K562 (cell line): ENCODE results near the gene TMC4. TPM values are rescaled to one million over a fixed set of nuclear protein-coding genes. Genes with fewer than 3 reads are reported as not detected.

ENCODE experiments used
- ATAC-seq: fragments of 200-7000 bp; cut with Tn5 transposase; 3 replicates; pipeline ENCODE4 v1.9.1; 2020; ENCODE audit warnings: moderate library complexity
- BruUV-seq: library from RNA; stranded (reverse); fragments of 400-500 nt; replicated peaks from 2 replicates; lab custom pipeline; 2021; lab: Mats Ljungman, UMichigan
- CTCF ChIA-PET: fragments of 300-600 bp; formaldehyde crosslinking; extraction: SDS; loops from one replicate; lab custom pipeline; 2021; ENCODE audit warnings: low intra/inter-chr PET ratio; lab: Yijun Ruan, JAX
- POLR2A ChIA-PET: fragments of 300-600, 350-650 bp; sonication (Branson Sonifier 250); formaldehyde crosslinking; extraction: SDS; loops from one replicate; lab custom pipeline; 2021; ENCODE audit warnings: antibody characterized with exemption, inconsistent platforms; lab: Yijun Ruan, JAX
- DNase-seq, 4 experiments: peaks; one replicate each; pipeline versions ENCODE4 v3.0.0 to v3.0.0-alpha.2; 2011 to 2018; ENCODE audit warnings: low spot score in 3 of 4, mixed read lengths in 3 of 4; ENCODE audit errors: extremely low read depth in 1 of 4
- FAIRE-seq: peaks from 2 replicates; lab custom pipeline; 2011; peaks lifted over from hg19 to GRCh38; lab: Jason Lieb, UNC
- H2AFZ ChIP-seq: 2 replicates; pipeline ENCODE4 v1.6.0; 2011; ENCODE audit warnings: low read depth, low read length, control low read depth, inconsistent platforms
- H3K27ac ChIP-seq: fragments of 200-600 bp; 3 replicates; pipeline ENCODE4 v1.8.0; 2011; ENCODE audit warnings: low read depth, mild to moderate bottlenecking, control low read depth, inconsistent platforms, low read length, moderate library complexity, mixed read lengths; ENCODE audit errors: extremely low read depth
- H3K27me3 ChIP-seq, 2 experiments: fragments of 300-600 bp in 1 of 2; 2 replicates in 1 of 2; 3 replicates in 1 of 2; pipeline versions ENCODE4 v1.6.0 to v1.8.0; 2011; ENCODE audit warnings: inconsistent platforms in 2 of 2, low read length in 2 of 2, mild to moderate bottlenecking in 1 of 2, mixed read lengths in 1 of 2, moderate library complexity in 1 of 2; ENCODE audit not compliant: control insufficient read depth in 2 of 2, insufficient read depth in 2 of 2
- H3K36me3 ChIP-seq: fragments of 300-600 bp; 3 replicates; pipeline ENCODE4 v1.8.0; 2011; ENCODE audit warnings: mild to moderate bottlenecking, low read length, inconsistent platforms; ENCODE audit not compliant: control insufficient read depth, insufficient read depth
- H3K4me1 ChIP-seq, 2 experiments: fragments of 200-600 bp in 1 of 2; replicated peaks in 1 of 2; 2 replicates in 1 of 2; 3 replicates in 1 of 2; pipeline versions ENCODE4 v1.5.1 to v1.8.0; 2011; ENCODE audit warnings: inconsistent platforms in 2 of 2, low read length in 2 of 2, mild to moderate bottlenecking in 1 of 2, mixed read lengths in 1 of 2, moderate library complexity in 1 of 2; ENCODE audit not compliant: control insufficient read depth in 2 of 2, insufficient read depth in 2 of 2
- H3K4me2 ChIP-seq: 2 replicates; pipeline ENCODE4 v1.6.1; 2011; ENCODE audit warnings: low read length, control low read depth, inconsistent platforms, mixed read lengths; ENCODE audit not compliant: insufficient read depth
- H3K4me3 ChIP-seq: fragments of 200-600 bp; sonication (generic), shearing (Covaris generic); 2 replicates; pipeline ENCODE4 v1.5.1; 2016; ENCODE audit warnings: control low read depth, inconsistent platforms
- H3K79me2 ChIP-seq: fragments of 200-600 bp; 3 replicates; pipeline ENCODE4 v1.8.0; 2011; ENCODE audit warnings: low read length, inconsistent platforms; ENCODE audit not compliant: control insufficient read depth, insufficient read depth
- H3K9ac ChIP-seq, 2 experiments: 2 replicates each; pipeline versions ENCODE4 v1.6.0 to v1.6.1; 2011; ENCODE audit warnings: low read depth in 2 of 2, low read length in 2 of 2, control low read depth in 1 of 2, inconsistent platforms in 1 of 2, mild to moderate bottlenecking in 1 of 2, mixed read lengths in 1 of 2; ENCODE audit not compliant: insufficient read depth in 1 of 2
- H3K9me1 ChIP-seq: one replicate; pipeline ENCODE4 v1.6.0; 2011; ENCODE audit warnings: inconsistent platforms, mild to moderate bottlenecking, low read length, moderate library complexity; ENCODE audit not compliant: control insufficient read depth, insufficient read depth
- H3K9me3 ChIP-seq: replicated peaks from 2 replicates; pipeline ENCODE4 v1.5.1; 2011; ENCODE audit warnings: low read depth, low read length, inconsistent platforms; ENCODE audit not compliant: control insufficient read depth, insufficient read depth
- H4K20me1 ChIP-seq: replicated peaks from 2 replicates; pipeline ENCODE4 v1.6.1; 2011; ENCODE audit warnings: low read length, inconsistent platforms, mixed read lengths; ENCODE audit not compliant: control insufficient read depth, insufficient read depth
- BMI1 ChIP-seq: fragments of 150-350 bp; IDR thresholded peaks from 2 replicates; pipeline ENCODE4 v1.6.1; 2014; ENCODE audit warnings: low read length
- FOS ChIP-seq: IDR thresholded peaks from 3 replicates; pipeline ENCODE4 v1.6.1; 2011; ENCODE audit not compliant: insufficient read length; ENCODE audit errors: extremely low read depth
- MCM7 ChIP-seq, 2 experiments: fragments of 450-650 bp; IDR thresholded peaks; 2 replicates each; pipeline ENCODE4 v1.6.1; 2016 to 2018
- MTA2 ChIP-seq: fragments of 450-650 bp; IDR thresholded peaks from 2 replicates; pipeline ENCODE4 v1.6.1; 2016; ENCODE audit warnings: low read depth
- VEZF1 ChIP-seq: fragments of 200-800 bp; sonication (Bioruptor generic); IDR thresholded peaks from 2 replicates; pipeline ENCODE4 v1.6.1; 2017; ENCODE audit warnings: missing genetic modification characterization, missing compliant biosample characterization
- ZNF79 ChIP-seq: fragments of 250-450 bp; sonication (Bioruptor Pico); IDR thresholded peaks from 2 replicates; pipeline ENCODE4 v1.4.0; 2020; ENCODE audit warnings: low read depth, mild to moderate bottlenecking, moderate library complexity
- WGBS: fragments of 100-300 bp; shearing (Covaris generic); methylation state at CpG from one replicate; pipeline ENCODE4 v1.1.6; 2016; ENCODE audit warnings: low coverage, mixed read lengths; ENCODE audit not compliant: insufficient coverage; ENCODE audit errors: missing lambda C conversion rate; 5-methylcytosine and 5-hydroxymethylcytosine counted together
- in situ Hi-C: fragments of 300-500 bp; cut with MboI; formaldehyde crosslinking; loops from 4 replicates; pipeline ENCODE4 v1.15.0; 2018; ENCODE audit warnings: inconsistent platforms, mixed read lengths
- intact Hi-C: fragments of 100-400 bp; cut with micrococcal nuclease; formaldehyde crosslinking; loops from 2 replicates; pipeline ENCODE4 v1.14.2; 2022
- polyA plus RNA-seq, 8 experiments: library from polyadenylated mRNA; depleted of rRNA in 4 of 8; stranded (reverse) in 5 of 8; unstranded in 3 of 8; fragments of >200 nt; fragmentation: Nextera tagmentation in 2 of 8; fragmentation: Illumina TruSeq in 1 of 8; extraction: Ambion mirVana in 2 of 8; extraction: Trizol in 1 of 8; gene quantifications; 2 replicates each; pipeline versions ENCODE4 v1.2.1 to v1.2.3, GENCODE V29; 2011 to 2014; ENCODE audit warnings: inconsistent platforms in 1 of 8, missing spikeins in 1 of 8
- total RNA-seq, 7 experiments: library from RNA; depleted of rRNA in 6 of 7; stranded (reverse); fragments of >200 nt in 6 of 7; fragmentation: Illumina TruSeq in 2 of 7; extraction: Trizol in 2 of 7; gene quantifications; 2 replicates each; pipeline versions ENCODE4 v1.2.1 to v1.2.3, GENCODE V29; 2011 to 2021; ENCODE audit warnings: low replicate concordance in 1 of 7

TMC4 gene
- total and polyA plus RNA-seq, 9 of the 15 experiments (the other 6 are each of a cell fraction or from before 2014, with no cell fraction given), result 0.12 to 0.79 (median 0.36) TPM; not detected in 2

DNA sequence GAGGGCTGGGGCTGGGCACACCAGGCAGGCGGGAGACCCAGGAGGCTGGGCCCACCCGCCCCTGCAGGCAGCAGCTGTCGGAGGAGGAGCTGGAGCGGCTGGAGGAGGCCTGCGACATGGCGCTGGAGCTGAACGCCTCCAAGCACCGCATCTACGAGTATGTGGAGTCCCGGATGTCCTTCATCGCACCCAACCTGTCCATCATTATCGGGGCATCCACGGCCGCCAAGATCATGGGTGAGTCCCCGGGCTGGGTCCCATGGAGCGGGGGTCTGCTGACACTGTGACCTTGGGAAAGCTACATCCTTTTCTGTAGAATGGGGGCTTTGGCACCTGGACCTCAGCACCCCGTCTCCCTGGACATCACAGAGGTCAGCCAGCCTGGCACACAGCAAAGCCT, 49.3 kb downstream of the TMC4 start:
- ChIA-PET POLR2A (interaction anchor here (0.6 to 2.0 kb wide), 3 partner anchors 8 to 79 kb away, joined by 3 to 13 read pairs (median 9); partner anchors contain the start of genes PRPF31 and TFPT), CTCF (no interaction called here)
- no peak overlapping the region for H3K4me3 ChIP-seq
- no peak overlapping the region for H3K9ac ChIP-seq
- ATAC-seq, result no peak
- H2AFZ ChIP-seq, result no peak overlapping the region
- H3K36me3 ChIP-seq, result peaks cover 81% of the 10 kb centered on the region; the same call in 2 of the 3 replicates
- intact Hi-C loops, result no loop called here
- 93% methylated on average over 14 of the region's 17 CpGs for WGBS
- TF ChIP-seq MCM7 (IDR thresholded peaks at IDR 0.05), result no peak
- no peak for TF ChIP-seq MTA2
- no peak for TF ChIP-seq BMI1
- TF ChIP-seq VEZF1 (CRISPR knock-in tag), result no peak
- TF ChIP-seq ZNF79 (CRISPR knock-in tag), result no peak
- no peak for TF ChIP-seq FOS
- H3K27me3 ChIP-seq, result no peaks in the 10 kb centered on the region
- in situ Hi-C loops, result no loop called here
- no peaks in the 10 kb centered on the region for H4K20me1 ChIP-seq
- BruUV-seq, result no TSS peak
- no peaks in the 10 kb centered on the region for H3K79me2 ChIP-seq
- no peaks in the 10 kb centered on the region for H3K4me1 ChIP-seq
- H3K27ac ChIP-seq, result no peak overlapping the region
- no peaks in the 10 kb centered on the region for H3K9me1 ChIP-seq
- no peak for DNase-seq
- no peak overlapping the region for H3K4me2 ChIP-seq
- no peak for FAIRE-seq
- H3K9me3 ChIP-seq, result no peaks in the 10 kb centered on the region
